MCF 10A (cell line): ENCODE data around the gene TTC9C. TPM values are rescaled to one million over a fixed set of nuclear protein-coding genes. Genes with fewer than 3 reads are reported as not detected.
A peak's percentile ranks its signal among the peaks of the same experiment; 100 is the strongest.

Source experiments
- BruUV-seq: library from RNA; stranded (reverse); fragments of 400-500 nt; replicated peaks from 2 replicates; lab custom pipeline; 2021; lab: Mats Ljungman, UMichigan
- CTCF ChIA-PET: fragments of 300-600 bp; sonication (Branson Sonifier 250); formaldehyde crosslinking; extraction: SDS; loops from one replicate; lab custom pipeline; 2021; ENCODE audit warnings: antibody characterized with exemption, inconsistent platforms; lab: Yijun Ruan, JAX
- POLR2A ChIA-PET: fragments of 300-600, 350-650 bp; sonication (Branson Sonifier 250); formaldehyde crosslinking; extraction: SDS; loops from one replicate; lab custom pipeline; 2020; ENCODE audit warnings: antibody characterized with exemption, inconsistent platforms; lab: Yijun Ruan, JAX
- DNase-seq: peaks from one replicate; pipeline ENCODE4 v3.0.0-alpha.2; 2018; ENCODE audit not compliant: unreplicated experiment
- H3K27ac Mint-ChIP-seq: one replicate; pipeline ENCODE4 v1.8.0; 2022; ENCODE audit warnings: mild to moderate bottlenecking, low read depth, mixed read lengths; ENCODE audit not compliant: unreplicated experiment
- H3K27me3 Mint-ChIP-seq: one replicate; pipeline ENCODE4 v1.8.0; 2022; ENCODE audit warnings: mixed read lengths; ENCODE audit not compliant: insufficient read depth, unreplicated experiment
- H3K36me3 Mint-ChIP-seq: one replicate; pipeline ENCODE4 v1.8.0; 2022; ENCODE audit warnings: mild to moderate bottlenecking, moderate library complexity, mixed read lengths; ENCODE audit not compliant: insufficient read depth, unreplicated experiment
- H3K4me1 Mint-ChIP-seq: one replicate; pipeline ENCODE4 v1.8.0; 2022; ENCODE audit warnings: mixed read lengths; ENCODE audit not compliant: insufficient read depth, unreplicated experiment
- H3K4me3 Mint-ChIP-seq: one replicate; pipeline ENCODE4 v1.8.0; 2022; ENCODE audit warnings: mild to moderate bottlenecking, moderate library complexity, mixed read lengths; ENCODE audit not compliant: unreplicated experiment
- H3K9me3 Mint-ChIP-seq: one replicate; pipeline ENCODE4 v1.8.0; 2022; ENCODE audit warnings: mixed read lengths; ENCODE audit not compliant: unreplicated experiment
- CTCF ChIP-seq: fragments of 200-600 bp; IDR thresholded peaks from one replicate; pipeline ENCODE4 v1.8.0; 2022; ENCODE audit warnings: antibody characterized with exemption, mild to moderate bottlenecking; ENCODE audit not compliant: unreplicated experiment
- intact Hi-C: fragments of 100-400 bp; cut with micrococcal nuclease; formaldehyde crosslinking; loops from 2 replicates; pipeline ENCODE4 v1.14.1; 2022
- total RNA-seq: library from RNA; stranded (reverse); gene quantifications from 2 replicates; pipeline ENCODE4 v1.2.3, GENCODE V29; 2022

TTC9C gene
- total RNA-seq, 1 experiment from 2014 or later = 27.3 TPM

- H3K36me3 Mint-ChIP-seq = peaks cover 49% of the 10 kb centered on the region
- no peak for DNase-seq
- H3K4me3 Mint-ChIP-seq = peak overlapping the region; percentile 91
- H3K27ac Mint-ChIP-seq = peak overlapping the region; percentile 98
- CTCF ChIA-PET = interaction anchor here (0.5 to 7.0 kb wide), 8 partner anchors 12 to 1563 kb away, joined by 3 to 33 read pairs (median 3); partner anchors contain the start of gene TMEM179B
- peaks cover 25% of the 10 kb centered on the region for H3K4me1 Mint-ChIP-seq
- no peak for TF ChIP-seq CTCF
- no peaks in the 10 kb centered on the region for H3K9me3 Mint-ChIP-seq
- intact Hi-C loops = no loop called here
- POLR2A ChIA-PET = interaction anchor here (0.7 to 15.7 kb wide), 14 partner anchors 10 to 151 kb away, joined by 3 to 197 read pairs (median 7); partner anchors contain the start of genes C11orf98, CSKMT, EEF1G and HNRNPUL2
- no peaks in the 10 kb centered on the region for H3K27me3 Mint-ChIP-seq
- no TSS peak for BruUV-seq
These were observed 19.9 kb upstream of the TTC9C start for GRCh38 chr11:62708392-62708791.

- no TSS peak for BruUV-seq
- H3K36me3 Mint-ChIP-seq = peaks cover 49% of the 10 kb centered on the region
- peak overlapping the region; percentile 98 for H3K27ac Mint-ChIP-seq
- peaks cover 25% of the 10 kb centered on the region for H3K4me1 Mint-ChIP-seq
- H3K9me3 Mint-ChIP-seq = no peaks in the 10 kb centered on the region
- CTCF ChIA-PET = interaction anchor here (0.5 to 7.0 kb wide), 4 partner anchors 12 to 98 kb away, joined by 3 to 33 read pairs (median 3); no protein-coding TSS in a partner anchor
- POLR2A ChIA-PET = interaction anchor here (0.7 to 15.7 kb wide), 14 partner anchors 10 to 151 kb away, joined by 3 to 197 read pairs (median 7); partner anchors contain the start of genes C11orf98, CSKMT, EEF1G and HNRNPUL2
- intact Hi-C loops = no loop called here
- DNase-seq = no peak
- H3K4me3 Mint-ChIP-seq = peak overlapping the region; percentile 91
- no peak for TF ChIP-seq CTCF
- H3K27me3 Mint-ChIP-seq = no peaks in the 10 kb centered on the region
These were observed 19.5 kb upstream of the TTC9C start for GRCh38 chr11:62708793-62709192.

GRCh38 chr11:62709247-62710000, 18.9 kb upstream of the TTC9C start:
- POLR2A ChIA-PET = interaction anchor here (0.7 to 15.7 kb wide), 14 partner anchors 9 to 146 kb away, joined by 3 to 197 read pairs (median 7); partner anchors contain the start of genes C11orf98, CSKMT, EEF1G and HNRNPUL2
- no peak for TF ChIP-seq CTCF
- intact Hi-C loops = no loop called here

GRCh38 chr11:62710001-62710345, 18.3 kb upstream of the TTC9C start:
- Mint-ChIP-seq H3K27ac (peak overlapping the region; percentile 98), H3K9me3 (no peaks in the 10 kb centered on the region), H3K27me3 (no peaks in the 10 kb centered on the region), H3K4me3 (peak overlapping the region; percentile 91), H3K4me1 (peaks cover 24% of the 10 kb centered on the region), H3K36me3 (peaks cover 49% of the 10 kb centered on the region)
- TF ChIP-seq CTCF = no peak
- no TSS peak for BruUV-seq
- no peak for DNase-seq
- CTCF ChIA-PET = interaction anchor here (0.9 to 7.0 kb wide), 5 partner anchors 14 to 96 kb away, joined by 3 to 33 read pairs (median 4); no protein-coding TSS in a partner anchor
- intact Hi-C loops = no loop called here
- POLR2A ChIA-PET = interaction anchor here (1.4 to 15.7 kb wide), 9 partner anchors 10 to 145 kb away, joined by 4 to 197 read pairs (median 9); partner anchors contain the start of genes C11orf98, CSKMT, EEF1G and HNRNPUL2

More at GRCh38 chr11:62709247-62710000, 18.9 kb upstream of the TTC9C start:
- H3K4me3 Mint-ChIP-seq = peak overlapping the region; percentile 91
- peaks cover 25% of the 10 kb centered on the region for H3K4me1 Mint-ChIP-seq
- H3K27ac Mint-ChIP-seq = peak overlapping the region; percentile 98
- peak; percentile 85 for DNase-seq
- no peaks in the 10 kb centered on the region for H3K27me3 Mint-ChIP-seq
- H3K36me3 Mint-ChIP-seq = peaks cover 49% of the 10 kb centered on the region
- CTCF ChIA-PET = interaction anchor here (0.9 to 7.0 kb wide), 3 partner anchors 15 to 97 kb away, joined by 3 to 33 read pairs (median 4); no protein-coding TSS in a partner anchor
- no TSS peak for BruUV-seq
- H3K9me3 Mint-ChIP-seq = no peaks in the 10 kb centered on the region
